Kidney (tissue), 14 donors: ENCODE measurements around the gene THOC7. TPM values are rescaled to one million over a fixed set of nuclear protein-coding genes. Genes with fewer than 3 reads are reported as not detected.

Experiments used
- DNase-seq, 5 donors: peaks; one replicate each; pipeline ENCODE4 v3.0.0-alpha.2; 2013 to 2020
- FAIRE-seq: peaks from 2 replicates; lab custom pipeline; 2012; peaks lifted over from hg19 to GRCh38; lab: Jason Lieb, UNC
- H3K27ac ChIP-seq, 2 donors: one replicate each; pipeline ENCODE4 v1.7.0; 2013; ENCODE audit warnings: low read depth in 2 of 2, low read length in 2 of 2, inconsistent platforms in 1 of 2
- H3K27me3 ChIP-seq: one replicate; pipeline ENCODE4 v1.7.1; 2013; ENCODE audit warnings: low read length, inconsistent platforms; ENCODE audit not compliant: control insufficient read depth, insufficient read depth
- H3K36me3 ChIP-seq, 3 donors: one replicate each; pipeline versions ENCODE4 v1.7.0 to v1.7.1; 2013; ENCODE audit warnings: low read length in 3 of 3, control low read depth in 1 of 3, inconsistent platforms in 1 of 3; ENCODE audit not compliant: insufficient read depth in 3 of 3, control insufficient read depth in 2 of 3
- H3K4me1 ChIP-seq, 3 donors: one replicate each; pipeline versions ENCODE4 v1.7.0 to v1.7.1; 2013; ENCODE audit warnings: low read length in 3 of 3, inconsistent platforms in 1 of 3, low read depth in 1 of 3; ENCODE audit not compliant: control insufficient read depth in 2 of 3, insufficient read depth in 2 of 3
- H3K4me3 ChIP-seq, 3 donors: one replicate each; pipeline versions ENCODE4 v1.7.0 to v1.8.1; 2013; ENCODE audit warnings: low read length in 3 of 3, control low read depth in 1 of 3, inconsistent platforms in 1 of 3
- H3K9ac ChIP-seq, 3 donors: one replicate each; pipeline versions ENCODE4 v1.7.0 to v1.7.1; 2013; ENCODE audit warnings: low read length in 3 of 3, control low read depth in 1 of 3, inconsistent platforms in 1 of 3
- H3K9me3 ChIP-seq, 3 donors: one replicate each; pipeline versions ENCODE4 v1.7.0 to v1.7.1; 2013; ENCODE audit warnings: low read length in 3 of 3, control low read depth in 1 of 3, inconsistent platforms in 1 of 3; ENCODE audit not compliant: control insufficient read depth in 2 of 3, insufficient read depth in 1 of 3
- CTCF ChIP-seq: IDR thresholded peaks from 3 replicates; pipeline ENCODE4 v1.5.1; 2012; ENCODE audit warnings: mild to moderate bottlenecking, moderate library complexity, borderline replicate concordance; ENCODE audit not compliant: insufficient read depth; ENCODE audit errors: extremely low read depth
- intact Hi-C: fragments of 100-400 bp; cut with DNase I; formaldehyde crosslinking; loops from one replicate; pipeline ENCODE4 v1.11.1; 2022
- polyA plus RNA-seq: library from polyadenylated mRNA; stranded (reverse); fragments of 350-450 nt; fragmentation: Illumina TruSeq; extraction: RNeasy Lipid Tissue Mini Kit (QIAGEN cat#74804); gene quantifications from one replicate; pipeline ENCODE4 v1.2.3, GENCODE V29; 2014; ENCODE audit warnings: low read depth, low replicate concordance; ENCODE audit not compliant: insufficient read depth
- total RNA-seq: library from RNA; stranded (reverse); fragmentation: NEBNext Ultra II Directional; extraction: Animal tissue kit (Norgen Biotek cat#: 25700); gene quantifications from one replicate; pipeline ENCODE4 v1.2.1, GENCODE V29; 2021
- donor health status: control.
- donor health status: control.
- donor health status: control.
- donor health status: control.
- donor health status: control.
- donor health status: DM: yes; HTN: yes; CAD: no.
- donor health status: Normal renal cell carcinoma (clear cell type).

The THOC7 gene
- total and polyA plus RNA-seq, 2 donors from 2014 or later, result 55.2 to 99.5 TPM

- Histone ChIP-seq H3K27ac (no peak overlapping the region), H3K27me3 (no peaks in the 10 kb centered on the region), H3K4me3 (no peak overlapping the region), H3K9ac (no peak overlapping the region), H3K9me3 (no peaks in the 10 kb centered on the region), H3K4me1 (peaks cover 0 to 18% (median 3%) of the 10 kb centered on the region in 3 donors), H3K36me3 (no peaks in the 10 kb centered on the region)
- intact Hi-C loops, result no loop called here
- TF ChIP-seq CTCF, result no peak
- no peak for FAIRE-seq
- no peak for DNase-seq
Measured at GRCh38 chr3:63875510-63875909, 11.9 kb upstream of the THOC7 start.

- Histone ChIP-seq H3K9ac (no peak overlapping the region), H3K4me3 (no peak overlapping the region), H3K36me3 (no peaks in the 10 kb centered on the region), H3K27ac (no peak overlapping the region), H3K4me1 (peaks cover 0 to 18% (median 3%) of the 10 kb centered on the region in 3 donors), H3K9me3 (no peaks in the 10 kb centered on the region), H3K27me3 (no peaks in the 10 kb centered on the region)
- intact Hi-C loops, result no loop called here
- DNase-seq, result no peak
- no peak for TF ChIP-seq CTCF
- FAIRE-seq, result no peak
Measured at GRCh38 chr3:63874769-63875168, 11.2 kb upstream of the THOC7 start.

GRCh38 chr3:63872135-63872924, 8.7 kb upstream of the THOC7 start:
- intact Hi-C loops, result no loop called here
- H3K9me3 ChIP-seq, result no peaks in the 10 kb centered on the region

More at GRCh38 chr3:63872135-63872924, 8.7 kb upstream of the THOC7 start:
- H3K36me3 ChIP-seq, result no peaks in the 10 kb centered on the region
- H3K4me3 ChIP-seq, result no peak overlapping the region
- DNase-seq (no peak), FAIRE-seq (no peak)
- no peak for TF ChIP-seq CTCF
- H3K9ac ChIP-seq, result no peak overlapping the region
- H3K27me3 ChIP-seq, result no peaks in the 10 kb centered on the region
- H3K27ac ChIP-seq, result no peak overlapping the region
- peaks cover 0 to 7% (median 0%) of the 10 kb centered on the region in 3 donors for H3K4me1 ChIP-seq
